Heart right ventricle (tissue), 16 donors: ENCODE measurements around the gene WNT4. TPM values are rescaled to one million over a fixed set of nuclear protein-coding genes. Genes with fewer than 3 reads are reported as not detected.

Source experiments
- ATAC-seq, 8 donors: fragments of 200-7000 bp; cut with Tn5 transposase; one replicate each; pipeline ENCODE4 v1.9.1; 2020; ENCODE audit warnings: mild to moderate bottlenecking in 8 of 8, moderate library complexity in 8 of 8, moderate number of reproducible peaks in 1 of 8
- DNase-seq, 2 donors: peaks; one replicate each; pipeline ENCODE4 v3.0.0-alpha.2; 2020
- H3K27ac ChIP-seq, 10 donors: fragments of 200-600 bp; sonication (generic) in 2 of 10; one replicate each; pipeline versions ENCODE4 v1.5.0 to v1.8.0; 2020 to 2022; ENCODE audit warnings: mild to moderate bottlenecking in 3 of 10
- H3K27me3 ChIP-seq, 7 donors: fragments of 200-600 bp; one replicate each; pipeline ENCODE4 v1.8.0; 2021 to 2022; ENCODE audit warnings: mild to moderate bottlenecking in 2 of 7
- H3K36me3 ChIP-seq, 9 donors: fragments of 200-600 bp; sonication (generic) in 1 of 9; one replicate each; pipeline versions ENCODE4 v1.5.0 to v1.8.0; 2020 to 2022; ENCODE audit warnings: mild to moderate bottlenecking in 2 of 9
- H3K4me1 ChIP-seq, 9 donors: fragments of 200-600 bp; sonication (generic) in 1 of 9; one replicate each; pipeline versions ENCODE4 v1.5.0 to v1.8.0; 2020 to 2022; ENCODE audit warnings: mild to moderate bottlenecking in 4 of 9
- H3K4me3 ChIP-seq, 10 donors: fragments of 200-600 bp; sonication (generic) in 2 of 10; one replicate each; pipeline versions ENCODE4 v1.5.0 to v1.8.0; 2020 to 2022; ENCODE audit warnings: mild to moderate bottlenecking in 7 of 10, moderate library complexity in 2 of 10
- H3K9me3 ChIP-seq, 11 donors: fragments of 200-600 bp in 10 of 11; sonication (generic) in 2 of 11; one replicate each; pipeline versions ENCODE4 v1.5.0 to v1.8.0; 2013 to 2022; ENCODE audit warnings: mild to moderate bottlenecking in 2 of 11, control low read depth in 1 of 11, moderate library complexity in 1 of 11
- WGBS, 2 donors: extraction: QIAGEN DNeasy Blood & Tissue Kit; methylation state at CpG; one replicate each; pipeline ENCODE4 v1.1.7; 2013; ENCODE audit warnings: inconsistent platforms in 1 of 2; 5-methylcytosine and 5-hydroxymethylcytosine counted together
- intact Hi-C, 10 donors: fragments of 100-400 bp; cut with DNase I; formaldehyde crosslinking; loops; one replicate each; pipeline versions ENCODE4 v1.11.1 to v1.14.2; 2022
- polyA plus RNA-seq, 2 donors: library from polyadenylated mRNA; stranded (reverse); fragments of 200-250 nt; gene quantifications; one replicate each; pipeline ENCODE4 v1.2.3, GENCODE V29; 2013
- total RNA-seq, 10 donors: library from RNA; stranded (reverse); fragmentation: NEBNext Ultra II Directional in 3 of 10; extraction: Animal tissue kit (Norgen Biotek cat#: 25700) in 3 of 10; gene quantifications; one replicate each; pipeline versions ENCODE4 v1.2.1 to v1.2.4, GENCODE V29; 2021 to 2023
- TF ChIP-seq, protein P1 (sequence below), 9 donors: fragments of 200-600 bp; sonication (generic) in 2 of 9; IDR thresholded peaks; one replicate each; pipeline versions ENCODE4 v1.5.0 to v1.8.0; 2021 to 2022; ENCODE audit warnings: antibody characterized with exemption in 9 of 9, mild to moderate bottlenecking in 5 of 9, moderate library complexity in 1 of 9
- donor health status: Arrhythmogenic right ventricular cardiomyopathy.
- donor health status: ischemic (EF 13 %, LVEDD 7.1; RV severe dilation, severe dysfunction).
- donor health status: healthy with polysubstance abuse.
- donor health status: DM: no; HTN: yes; CAD: no.
- donor health status: DM: no; HTN: no; CAD: no.
- donor health status: ischemic (EF 25% LVEDD 6.9; RV normal size, moderate dysfunction).
- donor health status: ischemic (EF 25% LVEDD 5.7; RV mildly dilated, moderate dysfunction).
- donor health status: healthy.
- donor health status: DM: yes; HTN: yes; CAD: no.
- donor health status: Ischemic cardiomyopathy.
- donor health status: ischemic (EF 35%, LVEDD 5.7; RV mildly dilated, moderate dysfunction).
- donor health status: nonischemic (EF 11% LVEDD 7.7; RV severe dilation, severe dysfunction).
- donor health status: DM: yes; HTN: yes; CAD: no.
- donor health status: PGD.
- donor health status: ischemic (EF 29% LVEDD 5.4; RV normal size, mild dysfunction).
- donor health status: nonischemic (EF 23%, LVEDD 6.1; RV moderate dilation, normal function).

The WNT4 gene
- total and polyA plus RNA-seq, 12 donors = 0.06 to 0.16 TPM; not detected in 10

DNA sequence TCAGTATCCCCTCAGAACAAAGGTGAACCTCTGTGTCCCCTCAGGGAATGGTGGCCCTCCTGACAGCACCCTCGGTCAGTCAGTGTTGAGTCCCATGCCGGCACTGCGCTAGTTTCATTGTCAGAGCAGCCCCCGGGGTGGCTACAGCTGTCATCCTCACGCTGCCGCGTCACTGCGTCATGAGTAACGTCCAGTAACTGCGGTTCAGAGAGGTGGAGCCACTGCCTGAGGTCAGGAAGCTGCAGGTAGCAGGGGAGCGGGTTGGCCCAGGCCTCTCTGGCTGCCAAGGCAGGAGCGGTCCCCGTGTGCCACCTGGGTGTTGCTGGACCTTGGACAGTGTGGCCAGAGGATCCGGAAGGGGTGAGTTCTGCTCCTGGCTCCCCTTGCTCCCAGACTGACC, 20.2 kb upstream of the WNT4 start:
- TF ChIP-seq, protein P1, sequence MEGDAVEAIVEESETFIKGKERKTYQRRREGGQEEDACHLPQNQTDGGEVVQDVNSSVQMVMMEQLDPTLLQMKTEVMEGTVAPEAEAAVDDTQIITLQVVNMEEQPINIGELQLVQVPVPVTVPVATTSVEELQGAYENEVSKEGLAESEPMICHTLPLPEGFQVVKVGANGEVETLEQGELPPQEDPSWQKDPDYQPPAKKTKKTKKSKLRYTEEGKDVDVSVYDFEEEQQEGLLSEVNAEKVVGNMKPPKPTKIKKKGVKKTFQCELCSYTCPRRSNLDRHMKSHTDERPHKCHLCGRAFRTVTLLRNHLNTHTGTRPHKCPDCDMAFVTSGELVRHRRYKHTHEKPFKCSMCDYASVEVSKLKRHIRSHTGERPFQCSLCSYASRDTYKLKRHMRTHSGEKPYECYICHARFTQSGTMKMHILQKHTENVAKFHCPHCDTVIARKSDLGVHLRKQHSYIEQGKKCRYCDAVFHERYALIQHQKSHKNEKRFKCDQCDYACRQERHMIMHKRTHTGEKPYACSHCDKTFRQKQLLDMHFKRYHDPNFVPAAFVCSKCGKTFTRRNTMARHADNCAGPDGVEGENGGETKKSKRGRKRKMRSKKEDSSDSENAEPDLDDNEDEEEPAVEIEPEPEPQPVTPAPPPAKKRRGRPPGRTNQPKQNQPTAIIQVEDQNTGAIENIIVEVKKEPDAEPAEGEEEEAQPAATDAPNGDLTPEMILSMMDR (IDR thresholded peaks at IDR 0.05) = no peak
- WGBS, 2 donors = 88 to 92% methylated on average over 14 of the region's 14 CpGs
- H3K27me3 ChIP-seq = peaks cover 0 to 10% (median 0%) of the 10 kb centered on the region in 7 donors
- H3K4me3 ChIP-seq = no peak overlapping the region
- DNase-seq (no peak), ATAC-seq (peak in 3 of 8 donors; percentile 13 to 40 (median 27))
- H3K36me3 ChIP-seq = no peaks in the 10 kb centered on the region
- intact Hi-C loops = no loop called here
- no peaks in the 10 kb centered on the region for H3K9me3 ChIP-seq
- H3K4me1 ChIP-seq = peaks cover 0 to 6% (median 0%) of the 10 kb centered on the region in 9 donors
- no peak overlapping the region for H3K27ac ChIP-seq

DNA sequence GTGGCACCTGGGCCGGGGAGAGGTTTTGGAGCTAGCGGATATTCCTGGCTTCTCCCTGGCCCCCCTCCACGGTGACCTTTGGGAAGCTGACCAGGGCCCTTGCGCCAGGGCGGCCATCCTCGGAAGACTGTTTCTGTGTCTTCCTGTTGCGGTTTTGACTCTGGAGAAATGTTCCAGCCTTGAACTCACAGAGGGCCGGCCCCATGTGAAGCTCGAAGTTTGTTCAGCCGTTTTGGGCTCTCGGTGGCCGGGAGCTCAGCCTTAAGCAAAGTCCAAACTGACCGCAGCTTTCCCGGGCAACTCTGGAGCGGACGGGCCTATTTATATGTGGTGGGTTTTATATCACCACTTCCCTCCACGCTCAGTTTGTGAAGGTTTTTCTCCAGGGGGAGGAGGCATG, 17.0 kb upstream of the WNT4 start:
- intact Hi-C loops = no loop called here
- no peak for DNase-seq
- Histone ChIP-seq H3K9me3 (no peaks in the 10 kb centered on the region), H3K4me3 (no peak overlapping the region), H3K4me1 (peaks cover 0 to 6% (median 0%) of the 10 kb centered on the region in 9 donors), H3K27me3 (peaks cover 0 to 12% (median 0%) of the 10 kb centered on the region in 7 donors), H3K27ac (no peak overlapping the region), H3K36me3 (no peaks in the 10 kb centered on the region)
- TF ChIP-seq, protein P1 (IDR thresholded peaks at IDR 0.05) = no peak
- ATAC-seq = no peak
- 86 to 87% methylated on average over 17 of the region's 17 CpGs for WGBS, 2 donors

DNA sequence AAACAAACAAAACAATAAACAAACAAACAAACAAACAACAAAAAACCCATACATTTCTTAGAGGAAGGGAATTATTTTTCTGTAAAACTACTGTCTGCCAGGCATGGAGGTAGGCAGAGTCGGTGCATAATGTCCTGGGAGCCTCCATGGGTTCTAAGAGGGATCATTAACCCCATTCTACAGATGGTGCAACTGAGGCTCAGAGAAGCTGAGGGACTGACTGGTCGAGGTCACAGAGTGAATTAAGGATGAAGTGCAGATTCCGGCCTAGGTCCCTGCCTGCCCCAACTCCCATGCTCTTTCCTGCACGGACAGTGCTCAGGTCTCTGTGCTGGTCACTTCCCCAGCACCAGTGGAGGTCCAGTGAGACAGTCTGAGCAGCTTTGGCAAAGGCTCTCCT, 15.8 kb upstream of the WNT4 start:
- Histone ChIP-seq H3K4me1 (peaks cover 0 to 4% (median 0%) of the 10 kb centered on the region in 9 donors), H3K27ac (no peak overlapping the region), H3K9me3 (no peaks in the 10 kb centered on the region), H3K27me3 (peaks cover 0 to 23% (median 4%) of the 10 kb centered on the region in 7 donors), H3K4me3 (no peak overlapping the region), H3K36me3 (no peaks in the 10 kb centered on the region)
- DNase-seq = no peak
- TF ChIP-seq, protein P1 (IDR thresholded peaks at IDR 0.05) = no peak
- 86 to 88% methylated on average over 4 of the region's 4 CpGs for WGBS, 2 donors
- intact Hi-C loops = no loop called here
- no peak for ATAC-seq

DNA sequence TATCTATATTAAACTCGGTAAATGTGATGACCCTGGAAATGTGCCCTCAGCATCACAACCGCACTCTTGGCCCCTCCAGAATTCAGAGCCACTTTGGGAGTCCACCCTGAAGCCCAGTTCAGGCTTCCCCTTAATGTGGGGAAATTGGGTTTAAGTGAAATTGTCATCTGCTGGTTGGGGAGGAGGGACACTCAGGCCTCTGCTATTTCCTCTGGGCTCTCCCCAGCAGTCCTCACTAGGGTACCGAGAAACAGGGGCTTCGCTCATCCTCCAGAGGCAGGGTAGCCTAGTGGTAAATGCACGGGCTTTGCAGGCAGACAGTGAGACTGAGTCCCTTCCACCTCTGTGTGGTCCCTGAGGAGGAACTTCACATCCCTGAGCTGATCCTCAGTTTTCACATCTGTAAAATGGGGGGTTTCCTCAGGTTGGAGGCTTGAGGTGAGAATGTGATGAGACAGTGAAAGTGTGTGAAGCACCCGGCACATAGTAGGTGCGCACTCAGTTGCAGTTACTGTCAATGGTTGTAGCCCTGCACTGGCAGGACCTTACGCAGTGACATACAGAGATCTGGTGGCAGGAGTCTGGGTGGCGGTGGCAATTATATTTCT, 14.6 kb upstream of the WNT4 start:
- Histone ChIP-seq H3K36me3 (no peaks in the 10 kb centered on the region), H3K4me1 (no peaks in the 10 kb centered on the region), H3K27ac (no peak overlapping the region), H3K27me3 (peaks cover 0 to 23% (median 4%) of the 10 kb centered on the region in 7 donors), H3K9me3 (no peaks in the 10 kb centered on the region), H3K4me3 (no peak overlapping the region)
- DNase-seq (no peak), ATAC-seq (no peak)
- WGBS, 2 donors = 83 to 92% methylated on average over 9 of the region's 9 CpGs
- TF ChIP-seq, protein P1 (IDR thresholded peaks at IDR 0.05) = no peak
- intact Hi-C loops = no loop called here
